NCI-H2196 treated with DMSO at 0.1 percent for 48 hours (cell line): ENCODE data around the gene OCEL1.
A peak's percentile ranks its signal among the peaks of the same experiment; 100 is the strongest.

Experiments
- DNase-seq: peaks from one replicate; lab custom pipeline; 2025; ENCODE audit not compliant: unreplicated experiment; lab: John Stamatoyannopoulos, UW

The OCEL1 gene

GRCh38 chr19:17209126-17210036 is 16.6 kb upstream of the OCEL1 start:
- peak; percentile 50 for DNase-seq

GRCh38 chr19:17210296-17210695 is 15.7 kb upstream of the OCEL1 start:
- DNase-seq = no peak

GRCh38 chr19:17211547-17212446 is 14.2 kb upstream of the OCEL1 start:
- DNase-seq = no peak

GRCh38 chr19:17213334-17213733 is 12.7 kb upstream of the OCEL1 start:
- DNase-seq = no peak

GRCh38 chr19:17214508-17215126 is 11.4 kb upstream of the OCEL1 start:
- no peak for DNase-seq

- DNase-seq = peak; percentile 92
Observed at GRCh38 chr19:17215127-17215971, 10.7 kb upstream of the OCEL1 start, which contains the start of gene USE1. TSS of gene USE1 (plus strand) at chr19:17215357. CDS start at chr19:17215406, 49 bp downstream.

- no peak for DNase-seq
Observed at GRCh38 chr19:17216058-17216670, 9.9 kb upstream of the OCEL1 start.

- DNase-seq = no peak
Observed at GRCh38 chr19:17219286-17219685, 6.7 kb upstream of the OCEL1 start.

GRCh38 chr19:17220207-17220758 is 5.7 kb upstream of the OCEL1 start:
- DNase-seq = no peak

GRCh38 chr19:17225053-17225452 is 973 bp upstream of the OCEL1 start:
- DNase-seq = no peak

GRCh38 chr19:17227798-17228367 is 1.9 kb downstream of the OCEL1 start:
- DNase-seq = no peak

GRCh38 chr19:17229890-17230289 is 3.9 kb downstream of the OCEL1 start:
- no peak for DNase-seq

- DNase-seq = no peak
Observed at GRCh38 chr19:17232258-17232657, 6.2 kb downstream of the OCEL1 start.

GRCh38 chr19:17234911-17235299 is 8.9 kb downstream of the OCEL1 start:
- DNase-seq = no peak

- DNase-seq = peak; percentile 60
Observed at GRCh38 chr19:17235300-17235970, 9.4 kb downstream of the OCEL1 start.

- peak; percentile 60 for DNase-seq
Observed at GRCh38 chr19:17235971-17236777, 10.1 kb downstream of the OCEL1 start.

GRCh38 chr19:17236811-17237543 is 11.0 kb downstream of the OCEL1 start:
- DNase-seq = no peak
